Iris pigment epithelial cell (primary cell): Measurements from ENCODE around the gene HNRNPA2B1.
"Not testable (repeated sequence)": the region's sequence is repeated elsewhere in the genome, so short reads cannot be mapped to it uniquely, and the experiment has no call there.

Experiments
- DNase-seq: peaks from one replicate; pipeline ENCODE4 v3.0.0-alpha.2; 2011; ENCODE audit warnings: low read depth

Gene HNRNPA2B1

GRCh38 chr7:26165950-26166683 lies 34.4 kb downstream of the HNRNPA2B1 start:
- no peak for DNase-seq

DNA sequence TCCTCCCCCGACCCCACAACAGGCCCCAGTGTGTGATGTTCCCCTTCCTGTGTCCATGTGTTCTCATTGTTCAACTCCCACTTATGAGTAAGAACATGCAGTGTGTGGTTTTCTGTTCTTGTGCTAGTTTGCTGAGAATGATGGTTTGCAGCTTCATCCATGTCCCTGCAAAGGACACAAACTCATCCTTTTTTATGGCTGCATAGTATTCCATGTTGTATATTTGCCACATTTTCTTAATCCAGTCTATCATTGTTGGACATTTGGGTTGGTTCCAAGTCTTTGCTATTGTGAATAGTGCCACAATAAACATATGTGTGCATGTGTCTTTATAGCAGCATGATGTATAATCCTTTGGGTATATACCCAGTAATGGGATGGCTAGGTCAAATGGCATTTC lies 36.7 kb downstream of the HNRNPA2B1 start:
- not testable (repeated sequence) for DNase-seq

- DNase-seq, result no peak
Measured at GRCh38 chr7:26162431-26162830, 38.1 kb downstream of the HNRNPA2B1 start.

DNA sequence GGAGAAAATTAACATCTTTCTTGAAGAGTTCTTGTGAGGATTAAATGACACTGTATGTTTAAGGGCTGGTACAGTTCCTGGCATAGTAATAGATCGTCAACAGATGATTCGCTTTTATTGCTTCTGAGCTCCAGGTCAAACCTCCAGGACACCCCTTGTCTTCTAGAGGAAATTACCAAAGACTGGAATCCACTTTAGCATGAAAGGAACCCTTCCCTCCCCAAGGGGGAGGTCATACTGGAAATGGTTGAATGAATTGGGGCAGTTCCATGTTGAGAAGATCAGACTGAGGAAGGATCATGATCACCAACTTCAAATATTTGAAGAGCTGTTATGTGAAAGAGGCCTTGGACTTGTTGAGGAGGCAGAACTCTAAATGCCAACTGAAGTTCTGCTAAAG lies 39.6 kb downstream of the HNRNPA2B1 start:
- DNase-seq, result no peak

- DNase-seq, result peak; percentile 52
Measured at GRCh38 chr7:26159243-26159642, 41.3 kb downstream of the HNRNPA2B1 start.

DNA sequence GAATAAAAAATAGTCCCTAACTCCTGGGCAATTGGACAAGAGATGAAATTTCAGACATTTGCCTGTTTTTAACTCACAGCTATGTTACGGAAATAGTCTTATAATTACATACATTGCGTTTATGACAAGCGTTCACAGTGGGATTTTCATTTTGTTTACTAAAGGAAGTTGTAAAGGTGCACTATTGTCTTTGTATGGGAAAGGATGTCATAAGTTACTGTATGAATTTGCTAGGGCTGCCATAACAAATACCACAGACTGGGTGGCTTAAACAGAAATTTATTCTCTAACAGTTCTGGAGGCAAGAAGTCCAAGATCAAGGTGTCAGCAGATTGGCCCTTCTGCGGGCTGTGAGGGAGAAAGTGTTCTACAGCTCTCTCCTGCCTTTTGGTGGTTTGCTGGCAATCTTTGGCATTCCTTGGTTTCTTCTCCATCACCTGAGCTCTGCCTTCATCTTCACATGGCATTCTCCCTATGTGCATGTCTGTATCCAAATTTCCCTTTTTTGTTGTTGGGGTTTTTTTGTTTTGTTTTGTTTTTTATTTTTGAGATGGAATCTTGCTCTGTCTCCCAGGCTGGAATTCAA lies 42.9 kb downstream of the HNRNPA2B1 start:
- no peak for DNase-seq

DNA sequence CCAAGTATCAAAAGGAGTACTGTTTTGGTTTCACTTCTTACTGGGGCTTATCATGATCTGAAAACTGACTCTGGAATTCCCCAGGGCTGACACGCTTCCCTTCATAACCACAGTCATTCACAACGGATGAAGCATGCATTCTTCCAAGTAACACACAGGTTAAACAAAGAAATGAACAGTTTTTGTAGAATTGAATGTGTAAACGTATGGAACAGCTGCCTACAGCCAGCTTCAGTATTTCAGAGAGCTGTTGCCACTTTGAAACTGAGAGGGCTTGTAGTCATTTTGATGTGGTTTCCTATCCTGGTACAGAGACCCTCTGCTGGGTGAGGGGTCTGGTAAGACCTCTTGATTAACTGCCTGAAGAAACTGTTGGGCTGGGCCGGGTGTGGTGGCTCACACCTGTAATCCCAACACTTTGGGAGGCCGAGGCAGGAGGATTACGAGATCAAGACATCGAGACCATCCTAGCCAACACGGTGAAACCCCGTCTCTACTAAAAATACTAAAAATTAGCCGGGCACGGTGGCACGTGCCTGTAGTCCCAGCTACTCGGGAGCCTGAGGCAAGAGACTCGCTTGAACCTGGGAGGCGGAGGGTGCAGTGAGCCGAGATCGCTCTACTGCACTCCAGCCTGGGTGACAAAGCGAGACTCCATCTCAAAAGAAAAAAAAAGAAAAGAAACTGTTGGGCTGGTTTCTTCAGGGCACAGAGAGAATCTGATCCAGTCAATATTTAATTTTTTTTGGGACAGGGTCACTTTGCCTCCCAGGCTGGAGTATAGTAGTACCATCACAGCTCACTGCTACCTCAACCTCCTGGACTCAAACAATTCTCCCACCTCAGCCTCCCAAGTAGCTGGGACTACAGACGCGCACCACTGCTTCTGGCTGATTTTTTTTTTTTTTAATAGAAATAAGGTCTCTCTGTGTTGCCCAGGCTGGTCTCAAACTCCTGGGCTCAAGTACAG lies 43.8 kb downstream of the HNRNPA2B1 start:
- peak; percentile 98 for DNase-seq

DNA sequence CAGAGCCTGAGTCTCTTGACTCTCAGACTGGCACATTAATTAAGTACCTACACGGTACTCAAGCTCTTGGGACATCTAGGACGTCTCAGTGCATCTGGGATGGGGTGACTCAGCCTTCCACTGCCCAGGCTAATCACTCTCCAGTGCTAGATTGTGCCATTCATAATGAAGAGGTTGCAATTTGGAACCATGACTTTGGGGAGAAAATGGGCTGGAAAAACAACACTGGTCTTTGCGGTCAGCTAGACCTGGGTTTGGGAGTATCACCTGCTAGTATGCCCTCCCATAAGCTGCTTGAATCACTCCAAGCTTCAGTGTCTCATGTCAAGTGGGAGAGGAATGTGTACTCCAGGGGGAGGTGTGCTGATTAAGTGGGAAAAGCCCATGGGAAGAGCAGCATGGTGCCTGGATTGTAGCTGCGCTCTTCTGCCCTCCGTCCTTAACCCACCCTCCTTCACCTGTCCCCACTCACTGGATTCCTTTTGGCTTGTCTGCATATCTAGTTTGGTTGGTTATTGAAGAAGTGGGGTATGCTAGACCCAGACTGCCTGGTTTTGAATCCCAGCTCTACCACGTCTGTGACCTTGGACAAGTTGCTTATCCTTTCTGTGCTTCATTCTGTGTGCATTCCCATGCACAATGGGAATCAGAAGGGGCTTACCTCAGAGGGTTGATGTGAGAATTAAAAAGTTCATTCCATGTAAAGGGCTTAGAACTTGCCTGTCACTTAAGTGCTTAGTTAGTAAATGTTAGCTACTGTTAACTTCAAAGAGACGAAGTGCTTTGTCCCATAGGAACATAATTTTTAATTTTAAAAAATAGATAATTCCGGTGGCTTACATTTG lies 44.8 kb downstream of the HNRNPA2B1 start:
- peak; percentile 80 for DNase-seq

GRCh38 chr7:26153823-26154783 lies 46.4 kb downstream of the HNRNPA2B1 start:
- peak; percentile 82 for DNase-seq

DNA sequence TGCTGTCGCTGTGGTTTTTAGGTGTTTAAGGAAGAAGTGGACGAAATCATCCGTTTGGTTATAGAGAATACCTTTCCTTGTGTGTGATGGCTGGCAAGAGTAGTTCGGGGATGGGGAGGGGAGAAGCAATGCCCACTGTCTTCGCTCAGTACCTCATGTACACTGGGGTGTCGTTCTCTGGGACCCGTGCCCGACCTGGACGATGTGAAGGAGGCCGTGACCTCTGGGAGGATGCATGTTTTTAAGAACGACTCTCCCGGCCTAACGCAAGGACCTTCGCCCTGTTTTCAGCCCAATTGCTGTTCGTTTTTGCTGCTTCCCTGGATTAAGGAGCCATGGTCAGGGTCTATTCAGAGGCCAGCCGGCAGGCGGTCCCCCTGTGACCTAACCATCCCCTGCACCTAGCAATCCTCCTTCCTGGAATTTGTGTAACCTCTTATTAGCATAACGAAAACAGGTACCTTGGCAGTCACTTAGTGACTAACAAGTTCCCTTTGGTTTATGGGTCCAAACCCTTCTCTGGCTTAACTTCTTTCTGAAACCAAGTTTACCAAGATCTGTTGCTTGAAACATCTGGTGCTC lies 47.2 kb downstream of the HNRNPA2B1 start:
- DNase-seq, result no peak

- not testable (repeated sequence) for DNase-seq
Measured at GRCh38 chr7:26152782-26153240, 47.7 kb downstream of the HNRNPA2B1 start.

- DNase-seq, result peak; percentile 78
Measured at GRCh38 chr7:26151953-26152781, 48.4 kb downstream of the HNRNPA2B1 start, which contains the start of gene NFE2L3. Gene NFE2L3, plus strand, starts transcription at chr7:26152198. Its CDS starts 301 bp downstream, at chr7:26152499.

- no peak for DNase-seq
Measured at GRCh38 chr7:26151650-26151952, 48.9 kb downstream of the HNRNPA2B1 start.

DNA sequence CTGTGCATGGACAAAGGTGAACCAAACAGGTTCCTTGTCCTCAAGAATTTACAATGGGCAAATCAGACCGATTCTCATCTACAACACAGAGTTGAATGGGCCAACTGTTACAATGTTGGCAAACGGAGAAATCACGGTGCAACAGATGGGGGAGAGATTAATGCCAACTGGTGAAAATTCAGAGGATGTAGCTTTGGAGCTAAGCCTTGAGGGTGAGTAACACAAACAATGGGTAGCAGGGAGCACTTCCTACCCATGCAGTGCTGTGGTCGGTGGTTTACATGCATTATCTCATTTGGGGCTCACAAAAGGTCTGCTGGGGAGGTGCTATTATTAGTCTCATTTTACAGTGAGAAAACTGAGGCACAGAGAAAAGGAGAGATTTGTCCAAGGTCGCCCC lies 49.5 kb downstream of the HNRNPA2B1 start:
- DNase-seq, result no peak

DNA sequence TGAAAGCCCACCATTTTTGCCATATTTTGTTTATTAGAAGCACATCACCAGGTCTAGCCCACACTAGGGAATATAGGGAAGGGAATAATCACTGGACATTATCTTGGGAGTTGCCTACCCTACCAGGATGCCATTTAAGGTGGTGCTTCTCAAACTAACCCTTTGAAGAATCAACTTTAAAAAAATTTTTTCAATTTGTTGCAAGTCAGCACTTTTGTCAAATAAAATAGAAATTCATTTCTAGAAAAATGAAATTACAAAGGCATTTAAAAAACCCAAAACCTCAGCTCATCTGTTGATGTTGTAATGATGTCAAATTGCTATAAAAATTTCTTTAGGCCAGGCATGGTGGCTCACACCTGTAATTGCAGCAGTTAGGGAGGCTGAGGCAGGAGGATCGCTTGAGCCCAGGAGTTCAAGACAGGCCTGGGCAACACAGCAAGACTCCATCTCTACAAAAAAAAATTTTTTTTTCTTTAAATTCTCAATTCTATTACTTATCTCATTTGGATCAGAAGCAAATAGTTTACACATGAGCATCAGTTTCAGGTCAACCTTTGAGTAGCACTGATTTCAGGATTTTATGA lies 51.1 kb downstream of the HNRNPA2B1 start:
- no peak for DNase-seq

DNA sequence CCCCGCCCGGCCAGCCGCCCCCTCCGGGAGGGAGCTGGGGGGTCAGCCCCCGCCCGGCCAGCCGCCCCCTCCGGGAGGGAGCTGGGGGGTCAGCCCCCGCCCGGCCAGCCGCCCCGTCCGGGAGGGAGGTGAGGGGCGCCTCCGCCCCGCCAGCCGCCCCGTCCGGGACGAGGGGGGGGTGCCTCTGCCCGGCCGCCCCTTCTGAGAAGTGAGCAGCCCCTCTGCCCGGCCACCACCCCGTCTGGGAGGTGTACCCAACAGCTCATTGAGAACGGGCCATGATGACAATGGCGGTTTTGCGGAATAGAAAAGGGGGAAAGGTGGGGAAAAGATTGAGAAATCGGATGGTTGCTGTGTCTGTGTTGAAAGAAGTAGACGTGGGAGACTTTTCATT lies 52.2 kb downstream of the HNRNPA2B1 start:
- DNase-seq, result not testable (repeated sequence)

DNA sequence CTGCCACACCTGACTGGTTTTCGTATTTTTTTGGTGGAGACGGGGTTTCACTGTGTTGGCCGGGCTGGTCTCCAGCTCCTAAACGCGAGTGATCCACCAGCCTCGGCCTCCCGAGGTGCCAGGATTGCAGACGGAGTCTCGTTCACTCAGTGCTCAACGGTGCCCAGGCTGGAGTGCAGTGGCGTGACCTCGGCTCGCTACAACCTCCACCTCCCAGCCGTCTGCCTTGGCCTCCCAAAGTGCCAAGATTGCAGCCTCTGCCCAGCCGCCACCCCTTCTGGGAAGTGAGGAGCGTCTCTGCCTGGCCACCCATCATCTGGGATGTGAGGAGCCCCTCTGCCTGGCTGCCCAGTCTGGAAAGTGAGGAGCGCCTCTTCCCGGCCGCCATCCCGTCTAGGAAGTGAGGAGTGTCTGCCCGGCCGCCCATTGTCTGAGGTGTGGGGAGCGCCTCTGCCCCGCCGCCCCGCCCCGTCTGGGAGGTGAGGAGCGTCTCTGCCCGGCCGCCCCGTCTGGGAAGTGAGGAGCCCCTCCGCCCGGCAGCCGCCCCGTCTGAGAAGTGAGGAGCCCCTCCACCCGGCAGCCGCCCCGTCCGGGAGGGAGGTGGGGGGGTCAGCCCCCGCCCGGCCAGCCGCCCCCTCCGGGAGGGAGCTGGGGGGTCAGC lies 52.8 kb downstream of the HNRNPA2B1 start:
- not testable (repeated sequence) for DNase-seq

DNA sequence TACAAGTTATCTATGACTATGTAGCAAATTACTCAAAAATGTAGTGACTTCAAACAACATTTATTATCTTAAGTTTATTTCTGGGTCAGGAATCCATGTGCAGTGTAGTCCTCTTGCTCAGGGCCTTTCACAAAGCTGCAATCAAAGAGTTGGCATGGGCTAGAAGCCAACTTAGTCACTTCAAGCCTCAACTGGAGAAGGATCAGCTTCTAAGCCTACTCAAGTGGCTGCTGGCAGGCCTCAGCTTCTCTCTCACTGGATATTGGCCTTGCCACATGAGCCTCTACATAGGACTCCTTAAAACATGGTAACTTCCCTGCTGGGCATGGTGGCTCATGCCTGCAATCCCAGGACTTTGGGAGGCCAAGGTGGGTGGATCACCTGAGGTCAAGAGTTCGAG lies 53.5 kb downstream of the HNRNPA2B1 start:
- DNase-seq, result no peak
